Hematopoietic multipotent progenitor cell treated with erythropoietin and hydrocortisone succinate and interleukin-3 and kit ligand, for 8 days (in vitro differentiated cells): Measurements from ENCODE around the gene ADAM20.
A peak's percentile ranks its signal among the peaks of the same experiment; 100 is the strongest.
"Not testable (repeated sequence)": the region's sequence is repeated elsewhere in the genome, so short reads cannot be mapped to it uniquely, and the experiment has no call there.

ENCODE experiments used
- DNase-seq: peaks from one replicate; pipeline ENCODE4 v3.0.0-alpha.2; 2015

ADAM20 gene

DNA sequence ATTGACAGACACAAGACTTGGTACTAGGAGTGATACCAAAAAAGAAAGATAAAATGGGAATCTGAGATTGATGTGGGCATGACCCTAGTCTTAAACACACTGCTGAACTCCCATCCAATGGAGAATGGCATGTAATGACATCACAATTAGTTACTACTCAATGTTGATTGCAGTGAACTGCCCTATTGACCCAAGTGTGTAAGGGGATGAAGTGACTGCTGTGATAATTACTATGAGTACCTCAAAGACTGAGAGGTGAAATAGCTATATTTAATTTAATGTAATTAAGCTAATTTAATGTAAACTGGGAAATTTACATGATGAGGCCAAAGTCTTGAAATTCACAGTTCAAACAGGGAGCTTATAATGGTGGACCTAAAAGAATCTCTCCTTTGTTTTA is at the start of gene ADAM20:
TSS of gene ADAM20 (minus strand) at position 101 of the 400 bp plus-strand sequence. CDS start 10,247 bp downstream, outside the sequence.
- DNase-seq, result no peak

DNA sequence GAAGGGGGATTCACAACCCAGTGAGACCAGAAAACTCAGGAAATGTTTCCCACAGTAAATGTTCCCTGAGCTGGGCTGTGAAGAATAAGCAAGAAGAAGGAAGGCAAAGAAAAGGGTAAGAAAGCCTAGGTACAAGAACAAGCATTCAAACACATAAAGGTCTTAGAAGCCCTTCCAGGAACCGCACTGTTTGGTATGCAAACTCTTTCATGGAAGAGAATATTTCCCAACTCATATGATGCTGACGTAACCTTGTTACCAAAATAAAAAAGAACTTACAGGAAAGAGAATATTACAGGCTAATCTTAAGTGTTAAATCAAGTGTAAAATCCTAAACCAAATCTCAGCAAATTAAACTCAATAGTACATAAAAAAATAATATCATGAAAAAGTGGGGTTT is 42.1 kb upstream of the ADAM20 start:
- DNase-seq, result no peak

DNA sequence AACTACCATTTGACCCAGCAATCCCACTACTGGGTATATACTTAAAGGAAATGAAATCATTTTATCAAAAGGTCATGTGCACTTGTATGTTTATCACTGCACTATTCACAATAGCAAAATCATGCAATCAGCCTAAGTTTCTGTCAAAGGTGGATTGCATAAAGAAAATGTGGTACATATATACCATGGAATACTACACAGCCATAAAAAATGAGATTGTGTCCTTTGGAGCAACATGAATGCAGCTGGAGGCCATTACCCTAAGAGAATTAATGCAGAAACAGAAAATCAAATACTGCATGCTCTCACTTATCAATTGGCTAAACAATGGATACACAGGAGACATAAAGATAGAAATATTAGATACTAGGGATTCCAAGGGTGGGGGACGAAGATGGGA is 38.2 kb upstream of the ADAM20 start:
- no peak for DNase-seq

- DNase-seq, result peak; percentile 17
These were observed 36.3 kb upstream of the ADAM20 start for GRCh38 chr14:70571139-70571538.

DNA sequence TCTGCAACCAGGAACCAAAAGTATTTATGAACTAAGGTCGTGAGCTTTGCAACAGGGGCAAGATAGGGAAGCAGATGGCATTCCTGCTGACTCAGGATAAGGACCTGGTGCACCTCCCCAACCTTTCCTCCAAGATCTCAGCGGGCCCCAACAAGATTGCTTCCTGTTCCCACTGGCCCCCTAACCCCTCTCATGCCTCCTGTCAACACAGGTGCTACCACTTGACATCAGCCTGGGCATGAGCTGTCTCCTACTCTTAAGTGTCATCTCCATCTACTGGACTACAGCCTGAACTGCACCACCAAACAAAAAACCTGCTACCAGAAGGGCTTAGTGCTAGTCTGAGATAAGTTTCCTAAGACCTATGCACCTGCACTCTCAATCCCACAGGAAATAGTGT is 33.0 kb upstream of the ADAM20 start:
- peak; percentile 78 for DNase-seq

DNA sequence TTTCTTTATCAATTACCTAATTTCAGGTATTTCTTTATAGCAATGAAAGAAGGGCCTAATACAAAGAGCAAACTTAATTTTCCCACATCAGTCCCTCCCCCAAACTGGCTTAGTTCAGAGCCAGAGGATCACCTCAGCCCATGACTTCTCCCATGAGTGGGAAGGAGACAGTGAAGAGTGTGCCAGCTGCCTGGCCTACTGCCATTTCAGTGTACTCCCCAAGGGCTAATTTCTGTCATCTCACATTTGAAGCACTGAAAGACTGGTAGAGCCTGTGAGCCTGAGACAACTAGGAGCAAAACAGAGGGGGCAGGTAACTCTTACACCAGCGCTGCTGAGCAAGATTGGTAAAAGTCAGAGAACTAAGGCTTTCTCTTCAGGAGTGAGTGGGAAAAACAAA is 29.1 kb upstream of the ADAM20 start:
- no peak for DNase-seq

DNA sequence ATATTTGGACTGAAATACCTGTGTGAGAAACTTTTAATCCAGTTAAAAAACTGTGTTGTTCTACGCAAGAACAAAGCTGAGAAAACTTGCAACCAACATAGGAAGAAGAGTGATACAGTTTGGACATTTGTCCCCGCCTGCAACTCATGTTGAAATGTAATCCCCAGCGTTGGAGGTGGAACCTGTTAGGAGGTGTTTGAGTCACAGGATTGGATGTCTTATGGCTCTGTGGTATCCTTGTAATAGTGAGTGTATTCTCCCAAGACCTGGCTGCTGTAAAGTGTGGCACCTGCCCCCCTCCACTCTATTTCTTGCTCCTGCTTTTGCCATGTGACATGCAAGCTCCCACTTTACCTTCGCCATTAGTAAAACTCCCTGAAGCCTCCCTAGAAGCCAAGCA is 28.6 kb upstream of the ADAM20 start:
- DNase-seq, result no peak

- peak; percentile 87 for DNase-seq
These were observed 23.6 kb upstream of the ADAM20 start for GRCh38 chr14:70558356-70558755.

DNA sequence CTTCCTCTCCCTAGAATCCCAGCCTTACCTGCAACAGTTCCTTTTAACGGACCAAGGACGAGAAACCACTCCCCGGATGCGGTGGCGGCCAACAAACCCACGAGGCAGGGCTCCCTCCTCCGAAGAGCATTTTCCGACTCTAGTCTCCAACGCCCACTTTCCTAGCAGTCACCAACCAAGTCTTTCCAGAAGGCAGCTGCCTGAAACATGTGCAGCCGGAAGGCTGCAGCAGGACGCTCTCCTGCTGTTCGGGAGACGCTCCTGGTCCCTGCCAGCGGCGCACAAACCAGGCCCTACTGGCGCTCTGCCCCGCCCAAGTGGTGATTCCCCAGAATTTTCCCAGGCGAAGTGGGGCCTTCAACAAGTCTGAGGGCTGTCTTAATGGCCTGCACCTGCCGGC is 21.1 kb upstream of the ADAM20 start:
- DNase-seq, result no peak

DNA sequence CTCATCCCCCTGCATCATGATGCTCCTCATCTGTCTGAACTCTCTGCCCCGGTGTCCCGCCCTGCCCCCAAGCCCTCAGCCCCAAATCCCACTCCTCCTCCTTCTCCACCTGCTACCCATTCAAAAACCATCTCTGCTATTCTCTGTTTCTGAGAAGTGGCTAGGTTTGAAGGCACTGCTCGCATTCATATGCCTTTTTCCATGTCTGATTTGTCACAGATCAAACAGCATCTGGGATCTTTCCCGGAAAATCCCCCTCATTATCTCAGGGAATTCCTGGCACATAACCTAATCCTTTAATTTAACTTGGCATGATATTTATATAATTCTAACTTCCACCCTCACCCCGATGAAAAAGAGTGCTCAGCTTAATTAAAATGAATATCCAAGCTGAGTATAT is 3.3 kb upstream of the ADAM20 start:
- DNase-seq, result no peak

- DNase-seq, result no peak
These were observed 2.0 kb upstream of the ADAM20 start for GRCh38 chr14:70536830-70537229.

DNA sequence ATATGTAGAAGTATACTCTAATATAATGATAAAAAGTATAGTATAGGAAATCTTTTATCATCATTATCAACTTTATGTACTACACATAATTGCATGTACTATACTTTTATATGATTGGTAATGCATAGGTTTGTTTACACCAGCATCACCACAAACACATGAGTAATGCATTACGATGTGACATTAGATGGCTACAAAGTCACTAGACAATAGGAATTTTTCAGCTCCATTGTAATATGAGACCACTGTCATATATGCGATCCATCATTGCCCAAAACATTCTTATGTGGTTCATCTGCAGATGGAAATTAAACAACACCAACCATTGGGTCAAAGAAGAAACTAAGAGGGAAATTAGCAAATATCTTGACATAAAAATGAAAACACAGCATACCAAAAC is 4.4 kb downstream of the ADAM20 start:
- no peak for DNase-seq

DNA sequence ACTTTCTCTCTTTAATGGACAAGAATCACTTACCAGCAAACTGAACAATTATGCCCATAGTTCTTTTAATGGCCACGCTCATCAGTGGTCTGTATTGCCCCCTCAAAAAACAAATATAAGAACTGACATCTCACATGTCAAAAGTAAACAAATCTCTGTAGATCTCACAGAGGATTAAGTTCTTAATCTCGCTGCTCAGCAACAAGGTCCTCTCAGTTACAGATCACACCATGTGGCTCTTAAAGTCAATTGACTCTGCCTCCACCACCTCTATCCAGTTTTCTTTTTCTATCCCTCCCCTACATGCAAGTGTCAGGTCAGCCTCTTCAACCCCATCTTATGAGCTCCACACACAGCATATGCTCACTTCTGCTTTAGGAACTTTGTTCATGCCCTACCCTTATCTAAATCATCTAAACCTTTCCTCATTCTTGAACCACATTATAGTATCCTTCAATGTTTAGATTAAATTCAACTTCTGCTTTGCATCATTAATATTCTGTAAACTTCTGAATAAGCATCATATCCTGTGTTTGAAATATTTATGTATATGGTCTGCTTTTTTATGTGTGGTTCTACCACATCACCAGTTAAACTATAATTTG is 7.2 kb downstream of the ADAM20 start:
- no peak for DNase-seq

DNA sequence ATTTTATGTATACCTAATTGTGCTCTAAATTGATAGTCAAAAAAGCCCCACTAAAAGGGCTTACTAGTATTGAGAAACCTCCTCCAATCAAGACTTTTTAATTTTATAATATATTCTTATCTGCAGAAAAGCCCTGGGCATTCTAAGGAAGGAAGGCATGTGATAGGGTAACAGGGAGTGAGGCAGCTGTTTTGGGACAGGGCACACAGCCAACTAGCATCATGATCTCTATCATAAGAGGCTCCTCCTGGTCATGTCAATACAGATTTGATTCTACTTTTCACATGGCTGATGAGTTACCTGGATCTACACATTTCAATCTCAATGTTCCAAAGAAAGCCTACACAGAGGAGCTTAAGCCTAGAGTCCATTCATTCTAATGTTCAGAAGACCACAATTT is 9.1 kb downstream of the ADAM20 start:
- peak; percentile 48 for DNase-seq

- DNase-seq, result no peak
These were observed 19.0 kb downstream of the ADAM20 start for GRCh38 chr14:70515811-70516210.

- peak; percentile 59 for DNase-seq
These were observed 20.4 kb downstream of the ADAM20 start for GRCh38 chr14:70514168-70515069.

DNA sequence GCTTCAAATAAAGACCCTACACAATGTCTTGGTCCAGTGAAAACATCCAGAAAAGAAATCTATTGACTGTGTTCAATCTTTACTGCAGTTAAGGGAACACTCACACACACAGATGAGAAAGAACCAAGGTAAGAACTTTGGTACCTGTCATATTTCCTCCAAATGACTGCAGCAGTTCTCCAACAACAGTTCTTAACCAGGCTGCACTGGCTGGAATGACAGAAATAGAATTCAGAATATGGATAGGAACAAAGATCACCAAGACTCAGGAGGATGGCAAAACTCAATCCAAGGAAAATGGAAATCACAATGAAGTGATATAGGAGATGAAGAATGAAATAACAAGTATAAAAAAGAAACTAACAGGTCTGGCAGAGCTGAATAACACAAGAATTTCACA is 36.6 kb downstream of the ADAM20 start:
- no peak for DNase-seq

DNA sequence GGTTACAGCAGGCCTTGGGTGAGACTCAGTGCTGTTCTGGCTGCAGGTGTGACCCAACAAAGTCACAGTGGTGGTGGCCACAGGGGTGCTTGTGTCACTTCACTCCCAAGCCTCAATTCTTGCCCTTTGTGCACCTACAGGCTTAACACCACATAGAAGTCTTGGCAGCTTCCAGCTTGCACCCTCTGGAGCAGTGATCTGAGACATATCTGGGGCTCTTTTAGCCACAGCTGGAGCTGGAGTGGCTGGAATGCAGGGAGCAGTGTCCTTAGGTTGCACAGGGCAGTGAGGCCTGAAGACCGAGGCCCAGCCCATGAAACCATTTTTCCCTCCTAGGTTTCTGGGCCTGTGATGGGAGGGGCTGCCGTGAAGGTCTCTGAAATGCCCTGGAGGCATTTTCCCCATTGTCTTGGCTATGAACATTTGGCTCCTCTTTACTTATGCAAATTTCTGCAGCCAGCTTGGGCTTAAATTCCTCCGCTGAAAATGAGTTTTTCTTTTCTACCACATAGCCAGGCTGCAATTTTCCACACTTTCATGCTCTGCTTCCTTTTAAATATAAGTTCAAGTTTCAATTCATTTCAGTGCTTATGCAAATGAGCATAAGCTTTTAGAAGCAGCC is 45.1 kb downstream of the ADAM20 start:
- DNase-seq, result no peak

DNA sequence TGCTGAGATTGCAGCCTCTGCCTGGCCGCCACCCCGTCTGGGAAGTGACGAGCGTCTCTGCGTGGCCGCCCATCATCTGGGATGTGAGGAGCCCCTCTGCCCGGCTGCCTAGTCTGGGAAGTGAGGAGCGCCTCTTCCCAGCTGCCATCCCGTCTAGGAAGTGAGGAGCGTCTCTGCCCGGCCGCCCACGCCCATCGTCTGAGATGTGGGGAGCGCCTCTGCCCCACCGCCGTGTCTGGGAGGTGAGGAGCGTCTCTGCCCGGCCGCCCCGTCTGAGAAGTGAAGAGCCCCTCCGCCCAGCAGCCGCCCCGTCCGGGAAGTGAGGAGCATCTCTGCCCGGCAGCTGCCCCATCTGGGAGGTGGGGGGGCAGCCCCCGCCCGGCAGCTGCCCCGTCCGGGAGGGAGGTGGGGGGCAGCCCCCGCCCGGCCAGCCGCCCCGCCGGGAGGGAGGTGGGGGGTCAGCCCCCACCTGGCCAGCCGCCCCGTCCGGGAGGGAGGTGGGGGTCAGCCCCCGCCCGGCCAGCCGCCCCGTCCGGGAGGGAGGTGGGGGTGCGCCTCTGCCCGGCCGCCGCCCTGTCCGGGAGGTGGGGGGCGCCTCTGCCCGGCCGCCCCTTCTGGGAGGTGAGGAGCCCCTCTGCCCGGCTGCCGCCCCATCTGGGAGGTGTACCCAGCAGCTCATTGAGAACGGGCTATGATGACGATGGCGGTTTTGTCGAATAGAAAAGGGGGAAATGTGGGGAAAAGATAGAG is 57.3 kb downstream of the ADAM20 start:
- not testable (repeated sequence) for DNase-seq

GRCh38 chr14:70475459-70475858 is 59.3 kb downstream of the ADAM20 start:
- DNase-seq, result not testable (repeated sequence)

GRCh38 chr14:70473825-70474224 is 61.0 kb downstream of the ADAM20 start:
- DNase-seq, result no peak
